Measurements from ENCODE around the gene SGCA. TPM values are rescaled to one million over a fixed set of nuclear protein-coding genes. Genes with fewer than 3 reads are reported as not detected.

Gene SGCA
- total RNA-seq, 1 donor from 2014 or later, result not detected

DNA sequence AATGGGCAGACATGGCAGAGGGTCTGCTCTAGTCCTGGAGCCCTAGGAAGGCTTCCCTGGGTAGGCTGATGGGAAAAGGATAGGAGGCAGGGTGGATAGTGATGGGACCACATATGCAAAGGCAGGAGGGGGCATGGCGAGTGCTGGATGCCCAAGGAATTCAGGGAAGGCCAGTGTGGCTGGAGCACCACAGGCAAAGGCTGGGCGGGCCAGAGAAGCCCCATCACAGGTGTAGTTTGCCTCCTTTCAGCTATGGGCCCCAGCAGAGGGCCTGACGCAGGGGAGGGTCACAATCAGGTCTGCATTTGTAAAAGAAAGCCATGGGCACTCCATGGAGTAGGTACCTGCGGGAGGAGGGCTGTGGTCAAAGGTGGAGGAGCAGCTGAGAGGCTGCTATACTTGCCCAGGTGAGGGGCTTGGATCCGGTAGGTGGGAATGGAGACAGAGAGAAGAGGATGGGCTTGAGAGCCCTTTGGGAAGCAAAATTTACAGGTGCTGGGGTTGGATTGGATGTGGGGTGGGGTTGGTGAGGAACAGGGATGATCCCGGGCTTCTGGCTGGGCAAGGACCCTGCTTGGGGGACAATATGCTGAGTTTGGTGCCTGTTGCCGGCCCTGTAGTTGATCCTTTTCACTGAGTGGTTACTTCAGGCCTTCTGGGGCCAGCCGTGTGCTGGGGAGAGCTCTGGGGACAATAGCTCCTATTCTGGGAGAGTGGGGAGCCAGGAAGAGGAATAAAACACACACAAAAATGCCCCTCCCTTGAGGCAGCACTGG, 42.2 kb downstream of the SGCA start:
- Histone ChIP-seq H3K27me3 (ENCODE audit: control insufficient read depth, insufficient read depth, low read length) (no peaks in the 10 kb centered on the region), H3K4me3 (ENCODE audit: low read depth, low read length) (no peak overlapping the region), H3K36me3 (ENCODE audit: control insufficient read depth, insufficient read depth, low read length) (no peaks in the 10 kb centered on the region)
- TF ChIP-seq, protein P1, sequence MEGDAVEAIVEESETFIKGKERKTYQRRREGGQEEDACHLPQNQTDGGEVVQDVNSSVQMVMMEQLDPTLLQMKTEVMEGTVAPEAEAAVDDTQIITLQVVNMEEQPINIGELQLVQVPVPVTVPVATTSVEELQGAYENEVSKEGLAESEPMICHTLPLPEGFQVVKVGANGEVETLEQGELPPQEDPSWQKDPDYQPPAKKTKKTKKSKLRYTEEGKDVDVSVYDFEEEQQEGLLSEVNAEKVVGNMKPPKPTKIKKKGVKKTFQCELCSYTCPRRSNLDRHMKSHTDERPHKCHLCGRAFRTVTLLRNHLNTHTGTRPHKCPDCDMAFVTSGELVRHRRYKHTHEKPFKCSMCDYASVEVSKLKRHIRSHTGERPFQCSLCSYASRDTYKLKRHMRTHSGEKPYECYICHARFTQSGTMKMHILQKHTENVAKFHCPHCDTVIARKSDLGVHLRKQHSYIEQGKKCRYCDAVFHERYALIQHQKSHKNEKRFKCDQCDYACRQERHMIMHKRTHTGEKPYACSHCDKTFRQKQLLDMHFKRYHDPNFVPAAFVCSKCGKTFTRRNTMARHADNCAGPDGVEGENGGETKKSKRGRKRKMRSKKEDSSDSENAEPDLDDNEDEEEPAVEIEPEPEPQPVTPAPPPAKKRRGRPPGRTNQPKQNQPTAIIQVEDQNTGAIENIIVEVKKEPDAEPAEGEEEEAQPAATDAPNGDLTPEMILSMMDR (IDR thresholded peaks at IDR 0.05; ENCODE audit: insufficient read depth, low read length, poor library complexity, severe bottlenecking), result no peak
- DNase-seq (ENCODE audit: low read depth), result no peak

DNA sequence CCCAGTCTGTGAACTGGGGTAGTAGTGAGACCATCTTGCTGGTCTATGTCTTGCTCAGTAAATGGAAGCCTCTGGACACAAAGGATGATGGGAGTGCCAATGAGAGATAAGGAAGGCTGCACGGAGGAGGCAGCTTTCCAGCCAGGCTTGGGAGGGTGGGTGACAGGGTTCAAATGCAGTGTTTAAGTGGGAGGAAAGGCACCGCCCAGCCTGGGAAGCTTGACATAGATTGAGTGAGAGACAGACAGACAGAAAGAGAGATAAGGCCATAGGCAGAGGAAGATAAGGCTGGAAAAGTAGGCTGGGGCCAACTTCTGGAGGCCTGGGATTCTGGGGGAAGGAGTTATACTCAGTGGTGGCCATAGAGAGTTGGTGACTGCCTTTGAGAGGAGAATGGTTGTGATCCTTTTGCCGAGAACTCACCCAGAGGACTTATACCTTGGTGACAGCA, 42.8 kb downstream of the SGCA start:
- TF ChIP-seq, protein P1 (IDR thresholded peaks at IDR 0.05; ENCODE audit: insufficient read depth, low read length, poor library complexity, severe bottlenecking), result no peak
- Histone ChIP-seq H3K27me3 (ENCODE audit: control insufficient read depth, insufficient read depth, low read length) (no peaks in the 10 kb centered on the region), H3K4me3 (ENCODE audit: low read depth, low read length) (no peak overlapping the region), H3K36me3 (ENCODE audit: control insufficient read depth, insufficient read depth, low read length) (no peaks in the 10 kb centered on the region)
- DNase-seq (ENCODE audit: low read depth), result no peak

DNA sequence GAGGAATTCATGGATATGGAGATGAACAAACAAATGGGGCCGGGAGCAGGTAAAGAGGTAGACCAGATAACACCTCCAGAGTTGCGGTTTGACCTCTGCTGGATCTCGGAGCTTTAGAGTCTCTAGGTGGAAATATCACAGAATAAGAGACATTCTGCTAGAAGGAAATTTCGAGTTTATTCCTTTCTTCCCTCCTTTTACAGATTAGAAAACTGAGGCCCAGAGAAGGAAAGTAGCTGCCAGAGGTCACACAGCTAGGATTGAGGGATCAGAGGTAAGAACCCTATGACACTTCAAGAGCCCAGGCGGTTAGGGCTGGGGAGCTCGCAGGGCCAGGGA, 43.3 kb downstream of the SGCA start:
- TF ChIP-seq, protein P1 (IDR thresholded peaks at IDR 0.05; ENCODE audit: insufficient read depth, low read length, poor library complexity, severe bottlenecking), result no peak
- no peak overlapping the region for H3K4me3 ChIP-seq (ENCODE audit: low read depth, low read length)
- DNase-seq (ENCODE audit: low read depth), result no peak

DNA sequence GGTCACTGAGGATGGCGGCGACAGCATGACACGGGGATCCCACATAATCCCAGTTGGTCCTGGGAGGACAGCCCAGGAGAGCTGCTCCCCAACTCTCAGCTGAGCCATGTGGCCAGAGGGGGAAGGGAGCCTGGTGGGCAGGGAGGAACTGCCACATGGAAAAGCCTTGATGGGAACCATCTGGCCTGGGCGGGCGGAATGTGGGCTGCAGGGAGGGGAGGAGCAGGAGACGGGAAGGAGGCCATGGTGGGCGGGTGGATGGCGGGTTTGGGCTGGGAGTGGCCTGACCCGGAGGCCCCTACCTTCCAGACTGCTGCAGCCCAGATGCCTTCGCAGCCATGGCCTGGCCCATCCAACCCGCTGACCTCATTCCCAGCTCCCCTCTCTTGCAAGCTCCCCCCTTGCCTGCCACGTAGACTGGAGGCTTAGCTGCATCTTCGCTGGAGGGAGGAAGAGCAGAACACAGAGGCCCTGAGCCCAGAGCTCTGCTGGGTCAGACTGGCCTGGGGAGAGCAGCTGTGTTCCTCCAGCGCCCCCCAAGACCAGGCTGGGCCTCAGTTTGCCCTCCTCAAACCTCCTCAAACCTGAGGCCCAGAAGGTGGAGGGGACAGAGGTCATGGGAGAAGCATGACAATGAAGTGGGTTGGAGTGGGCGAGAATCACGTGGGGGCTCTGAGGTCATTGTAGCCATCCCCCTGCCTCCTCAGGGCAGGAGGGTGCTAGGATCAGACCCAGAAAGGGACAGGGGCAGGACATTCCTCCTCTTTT, 43.9 kb downstream of the SGCA start:
- peak; percentile 79 for DNase-seq (ENCODE audit: low read depth)
- no peaks in the 10 kb centered on the region for H3K27me3 ChIP-seq (ENCODE audit: control insufficient read depth, insufficient read depth, low read length)
- H3K4me3 ChIP-seq (ENCODE audit: low read depth, low read length), result no peak overlapping the region
- no peaks in the 10 kb centered on the region for H3K36me3 ChIP-seq (ENCODE audit: control insufficient read depth, insufficient read depth, low read length)
- TF ChIP-seq, protein P1 (IDR thresholded peaks at IDR 0.05; ENCODE audit: insufficient read depth, low read length, poor library complexity, severe bottlenecking), result no peak

More for the DNA sequence above, 43.3 kb downstream of the SGCA start:
- Histone ChIP-seq H3K27me3 (ENCODE audit: control insufficient read depth, insufficient read depth, low read length) (no peaks in the 10 kb centered on the region), H3K36me3 (ENCODE audit: control insufficient read depth, insufficient read depth, low read length) (no peaks in the 10 kb centered on the region)

DNA sequence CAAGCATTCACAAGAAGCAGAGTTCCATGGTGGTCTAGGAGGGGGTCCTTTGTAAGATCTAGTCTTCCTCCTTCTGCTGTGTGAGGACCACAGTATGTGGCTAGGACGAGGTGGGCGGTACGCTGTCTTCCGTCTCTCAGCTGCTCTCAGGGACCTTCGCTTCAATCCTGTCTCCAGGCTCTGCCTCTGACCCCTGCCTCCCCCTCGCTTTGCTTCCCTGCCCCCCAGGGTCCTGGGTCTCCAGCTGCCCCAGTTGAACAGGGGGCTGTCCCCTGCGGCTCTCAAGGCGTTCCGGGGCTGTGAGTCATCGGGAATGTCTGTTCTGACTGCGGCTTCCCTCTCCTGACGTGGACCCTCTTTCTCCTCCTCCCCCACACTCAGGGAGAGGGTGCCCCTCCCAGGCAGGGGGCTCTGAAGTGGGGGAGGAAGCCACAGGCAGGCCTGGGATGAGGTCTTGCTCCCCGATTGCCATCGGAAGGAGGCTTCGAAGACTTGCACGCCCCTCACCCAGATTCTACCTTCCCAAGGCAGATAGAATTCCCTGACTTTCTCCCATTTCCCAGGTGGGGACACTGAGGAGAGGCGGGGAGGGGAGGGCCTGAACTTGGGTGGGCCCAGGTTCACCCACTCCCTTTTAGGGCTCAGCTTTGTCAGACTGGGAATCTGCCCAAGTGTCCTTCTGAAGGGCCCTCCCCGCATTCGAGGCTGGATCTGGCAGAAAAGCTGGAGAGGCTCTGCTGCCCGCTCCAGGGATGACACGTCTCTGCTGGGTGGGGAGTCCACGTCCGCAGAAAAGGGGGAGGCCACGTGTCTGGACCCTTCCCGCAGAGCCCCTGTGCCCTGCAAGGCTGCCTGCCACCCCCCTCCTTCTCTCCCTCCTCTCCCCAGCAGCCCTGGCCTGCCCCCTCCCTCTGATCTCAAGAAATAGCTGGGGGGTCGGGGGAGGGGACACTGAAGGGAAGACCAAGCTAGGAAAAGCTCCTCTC, 44.7 kb downstream of the SGCA start:
- Histone ChIP-seq H3K36me3 (ENCODE audit: control insufficient read depth, insufficient read depth, low read length) (no peaks in the 10 kb centered on the region), H3K4me3 (ENCODE audit: low read depth, low read length) (no peak overlapping the region), H3K27me3 (ENCODE audit: control insufficient read depth, insufficient read depth, low read length) (no peaks in the 10 kb centered on the region)
- DNase-seq (ENCODE audit: low read depth), result peak; percentile 90
- TF ChIP-seq, protein P1 (IDR thresholded peaks at IDR 0.05; ENCODE audit: insufficient read depth, low read length, poor library complexity, severe bottlenecking), result no peak
